ENCODE data around the gene RAB31.

DNA sequence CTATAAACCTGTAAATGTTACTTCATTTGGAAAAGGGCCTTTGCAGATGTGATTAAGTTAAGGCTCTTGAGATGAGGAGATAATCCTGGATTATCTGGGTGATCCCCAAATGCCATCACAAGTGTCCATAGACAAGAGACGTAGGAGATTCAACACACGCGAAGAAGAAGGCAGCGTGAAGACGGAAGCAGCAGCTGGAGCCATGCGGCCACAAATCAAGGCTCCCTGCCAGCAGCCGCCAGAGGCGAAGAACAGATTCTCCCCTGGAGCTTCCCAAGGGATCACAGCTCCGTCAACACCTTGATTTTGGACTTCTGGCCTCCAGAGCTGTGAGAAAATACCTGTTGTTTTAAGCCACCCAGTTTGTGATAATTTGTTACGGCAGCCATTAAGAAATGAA lies 194.7 kb downstream of the RAB31 start:
- TF ChIP-seq CTCF (IDR thresholded peaks at IDR 0.05) (no peak), POLR2A (IDR thresholded peaks at IDR 0.05) (no peak)

Measured in lower leg skin (tissue), 3 donors.